HCT116 (cell line): ENCODE results near the gene OMP. TPM values are rescaled to one million over a fixed set of nuclear protein-coding genes. Genes with fewer than 3 reads are reported as not detected.

Source experiments
- ATAC-seq: fragments of 200-7000 bp; cut with Tn5 transposase; 2 replicates; pipeline ENCODE4 v1.9.1; 2020; ENCODE audit warnings: mild to moderate bottlenecking, moderate library complexity
- BruUV-seq: library from RNA; stranded (reverse); fragments of 400-500 nt; replicated peaks from 2 replicates; lab custom pipeline; 2021; lab: Mats Ljungman, UMichigan
- CTCF ChIA-PET: fragments of 300-600 bp; sonication (Branson Sonifier 250); formaldehyde crosslinking; loops from one replicate; lab custom pipeline; 2021; ENCODE audit warnings: antibody characterized with exemption; lab: Charles Lee
- POLR2A ChIA-PET: fragments of 300-600, 350-600 bp; sonication (Branson Sonifier 250); formaldehyde crosslinking; loops from one replicate; lab custom pipeline; 2021; ENCODE audit warnings: antibody characterized with exemption; lab: Charles Lee
- RAD21 ChIA-PET, 2 experiments: fragments of 300-600 bp; sonication (Branson Sonifier 250); formaldehyde crosslinking; loops; one replicate each; lab custom pipeline; 2023; ENCODE audit warnings: low total read pairs in 2 of 2; ENCODE audit not compliant: uncharacterized antibody in 2 of 2, unreplicated experiment in 2 of 2, low non-redundant PET in 1 of 2; lab: Charles Lee
- DNase-seq: peaks from one replicate; pipeline ENCODE4 v3.0.0-alpha.2; 2010; ENCODE audit warnings: low read depth, low spot score
- H2AFZ ChIP-seq: fragments of 200-600 bp; shearing (Covaris generic), sonication (generic); 2 replicates; pipeline ENCODE4 v1.6.1; 2017; ENCODE audit warnings: low read depth, mixed run types, mixed read lengths, antibody characterized with exemption, low read length; ENCODE audit not compliant: poor library complexity, severe bottlenecking
- H3K27ac ChIP-seq: 2 replicates; pipeline ENCODE4 v1.5.1; 2012; ENCODE audit warnings: low read depth, low read length
- H3K27me3 ChIP-seq: fragments of 200-600 bp; sonication (generic); 2 replicates; pipeline ENCODE4 v1.6.1; 2016; ENCODE audit warnings: mixed run types, low read length, mixed read lengths; ENCODE audit not compliant: insufficient read depth
- H3K36me3 ChIP-seq, 2 experiments: fragments of 200-500 bp in 1 of 2; fragments of 200-600 bp in 1 of 2; sonication (Bioruptor generic) in 1 of 2; sonication (generic) in 1 of 2; 2 replicates each; pipeline versions ENCODE4 v1.5.1 to v1.6.1; 2014 to 2016; ENCODE audit warnings: low read length in 2 of 2, inconsistent platforms in 1 of 2, mixed read lengths in 1 of 2, mixed run types in 1 of 2; ENCODE audit not compliant: insufficient read depth in 2 of 2, control insufficient read depth in 1 of 2
- H3K4me1 ChIP-seq, 2 experiments: fragments of 200-600 bp in 1 of 2; sonication (generic) in 1 of 2; 2 replicates each; pipeline versions ENCODE4 v1.5.1 to v1.6.1; 2012 to 2017; ENCODE audit warnings: low read length in 2 of 2, inconsistent platforms in 1 of 2, mild to moderate bottlenecking in 1 of 2, mixed read lengths in 1 of 2, mixed run types in 1 of 2, moderate library complexity in 1 of 2; ENCODE audit not compliant: insufficient read depth in 2 of 2, control insufficient read depth in 1 of 2
- H3K4me2 ChIP-seq: fragments of 200-600 bp; sonication (generic); 2 replicates; pipeline ENCODE4 v1.6.1; 2017; ENCODE audit warnings: mixed run types, low read length, mixed read lengths
- H3K4me3 ChIP-seq, 2 experiments: fragments of 200-600 bp in 1 of 2; sonication (generic) in 1 of 2; replicated peaks in 1 of 2; 2 replicates each; pipeline ENCODE4 v1.5.1; 2011 to 2016; ENCODE audit warnings: low read length in 2 of 2, control low read depth in 1 of 2, low read depth in 1 of 2, mild to moderate bottlenecking in 1 of 2, mixed read lengths in 1 of 2, mixed run types in 1 of 2
- H3K79me2 ChIP-seq: fragments of 200-600 bp; sonication (generic); 2 replicates; pipeline ENCODE4 v1.6.1; 2017; ENCODE audit warnings: mild to moderate bottlenecking, mixed run types, low read length, moderate library complexity, mixed read lengths; ENCODE audit not compliant: insufficient read depth
- H3K9ac ChIP-seq: fragments of 200-600 bp; sonication (generic); 2 replicates; pipeline ENCODE4 v1.6.1; 2016; ENCODE audit warnings: low read length, mixed read lengths
- H3K9me2 ChIP-seq: fragments of 200-600 bp; sonication (generic), shearing (Covaris generic); 2 replicates; pipeline ENCODE4 v1.6.1; 2017; ENCODE audit warnings: mixed run types, mild to moderate bottlenecking, moderate library complexity; ENCODE audit not compliant: insufficient read depth
- H3K9me3 ChIP-seq, 2 experiments: fragments of 200-500 bp in 1 of 2; fragments of 200-600 bp in 1 of 2; sonication (Bioruptor generic) in 1 of 2; sonication (generic) in 1 of 2; 2 replicates each; pipeline ENCODE4 v1.6.1; 2014 to 2017; ENCODE audit warnings: low read length in 2 of 2, mixed read lengths in 2 of 2, inconsistent platforms in 1 of 2, low read depth in 1 of 2, mild to moderate bottlenecking in 1 of 2, mixed run types in 1 of 2, moderate library complexity in 1 of 2; ENCODE audit not compliant: control insufficient read depth in 1 of 2, insufficient read depth in 1 of 2
- H4K20me1 ChIP-seq: fragments of 200-600 bp; sonication (generic), shearing (Covaris generic); 2 replicates; pipeline ENCODE4 v1.6.1; 2017; ENCODE audit warnings: mixed run types, mild to moderate bottlenecking, moderate library complexity; ENCODE audit not compliant: insufficient read depth
- ATF3 ChIP-seq: IDR thresholded peaks from 2 replicates; pipeline ENCODE4 v1.6.1; 2012
- CTCF ChIP-seq, 3 experiments: fragments of 200-600 bp in 1 of 3; sonication (generic) in 1 of 3; IDR thresholded peaks in 2 of 3; conservative IDR thresholded peaks in 1 of 3; 2 replicates each; pipeline ENCODE4 v1.5.1; 2012 to 2017; ENCODE audit warnings: low read depth in 2 of 3, low read length in 2 of 3, antibody characterized with exemption in 1 of 3, borderline replicate concordance in 1 of 3, control low read depth in 1 of 3, mild to moderate bottlenecking in 1 of 3, mixed read lengths in 1 of 3, mixed run types in 1 of 3, moderate library complexity in 1 of 3; ENCODE audit not compliant: insufficient read depth in 1 of 3
- SP1 ChIP-seq: IDR thresholded peaks from 2 replicates; pipeline ENCODE4 v1.6.1; 2012; ENCODE audit warnings: low read depth
- ZBTB33 ChIP-seq: IDR thresholded peaks from 2 replicates; pipeline ENCODE4 v1.6.1; 2011; ENCODE audit warnings: mild to moderate bottlenecking, low read length, moderate library complexity; ENCODE audit not compliant: insufficient replicate concordance; ENCODE audit errors: extremely low read depth
- ZNF274 ChIP-seq: fragments of 200-500 bp; sonication (Bioruptor generic); IDR thresholded peaks from 2 replicates; pipeline ENCODE4 v1.6.1; 2014; ENCODE audit warnings: mild to moderate bottlenecking, low read depth, low read length, inconsistent platforms
- intact Hi-C: fragments of 100-400 bp; cut with micrococcal nuclease; formaldehyde crosslinking; loops from 2 replicates; pipeline ENCODE4 v1.10.0; 2022
- total RNA-seq: library from RNA; stranded (reverse); gene quantifications from one replicate; pipeline ENCODE4 v1.2.1, GENCODE V29; 2021; ENCODE audit not compliant: unreplicated experiment

The OMP gene
- total RNA-seq, 1 experiment from 2014 or later, result not detected

GRCh38 chr11:77055913-77056312, 46.7 kb upstream of the OMP start:
- Histone ChIP-seq H3K36me3 (no peaks in the 10 kb centered on the region), H3K79me2 (no peaks in the 10 kb centered on the region), H3K4me1 (no peaks in the 10 kb centered on the region), H4K20me1 (no peaks in the 10 kb centered on the region), H3K4me2 (no peak overlapping the region), H3K9ac (no peak overlapping the region), H3K9me3 (peaks cover 0 to 13% of the 10 kb centered on the region in 2 experiments; a peak in 2 of 4 replicates), H3K4me3 (no peak overlapping the region), H3K9me2 (no peaks in the 10 kb centered on the region), H2AFZ (no peak overlapping the region), H3K27me3 (no peaks in the 10 kb centered on the region), H3K27ac (no peak overlapping the region)
- ChIA-PET RAD21 (no interaction called here), CTCF (no interaction called here), POLR2A (no interaction called here)
- intact Hi-C loops, result no loop called here
- TF ChIP-seq CTCF (IDR thresholded peaks at IDR 0.05 in 2 of 3, conservative IDR thresholded peaks at IDR 0.05 in 1 of 3; ENCODE audit: borderline replicate concordance in 1 of 3, insufficient read depth in 1 of 3, low read depth in 2 of 3, low read length in 2 of 3) (no peak), ZNF274 (no peak), ZBTB33 (no peak), ATF3 (no peak), SP1 (no peak)
- DNase-seq (no peak), ATAC-seq (no peak)
- no TSS peak for BruUV-seq
